CD4-positive, alpha-beta memory T cell (primary cell): Measurements from ENCODE around the gene PCGF2. TPM values are rescaled to one million over a fixed set of nuclear protein-coding genes. Genes with fewer than 3 reads are reported as not detected.
A peak's percentile ranks its signal among the peaks of the same experiment; 100 is the strongest.

Experiments used
- CTCF ChIA-PET: fragments of 350-600 bp; sonication (Branson Sonifier 250); formaldehyde crosslinking; loops from one replicate; lab custom pipeline; 2021; ENCODE audit warnings: inconsistent platforms; ENCODE audit not compliant: partially characterized antibody; lab: Charles Lee
- POLR2A ChIA-PET: fragments of 350-600 bp; sonication (Branson Sonifier 250); formaldehyde crosslinking; loops from one replicate; lab custom pipeline; 2021; ENCODE audit not compliant: partially characterized antibody; lab: Charles Lee
- DNase-seq, 5 donors: peaks; one replicate each; pipeline versions ENCODE4 v3.0.0 to v3.0.0-alpha.2; 2020 to 2022; ENCODE audit warnings: mixed read lengths in 1 of 5
- H3K27ac ChIP-seq: one replicate; pipeline ENCODE4 v1.7.0; 2013; ENCODE audit warnings: low read depth, low read length
- H3K27me3 ChIP-seq: 2 replicates; pipeline ENCODE4 v1.7.0; 2013; ENCODE audit warnings: mild to moderate bottlenecking, low read length, moderate library complexity; ENCODE audit not compliant: insufficient read depth
- H3K36me3 ChIP-seq: 2 replicates; pipeline ENCODE4 v1.7.0; 2013; ENCODE audit warnings: mild to moderate bottlenecking, low read length, moderate library complexity; ENCODE audit not compliant: insufficient read depth
- H3K4me1 ChIP-seq: 2 replicates; pipeline ENCODE4 v1.7.0; 2013; ENCODE audit warnings: mild to moderate bottlenecking, low read length, moderate library complexity; ENCODE audit not compliant: insufficient read depth
- H3K4me3 ChIP-seq, 2 donors: one replicate each; pipeline ENCODE4 v1.7.0; 2013; ENCODE audit warnings: low read length in 2 of 2, mild to moderate bottlenecking in 1 of 2
- H3K9me3 ChIP-seq, 2 donors: one replicate each; pipeline ENCODE4 v1.7.0; 2013; ENCODE audit warnings: low read length in 2 of 2, control low read depth in 1 of 2; ENCODE audit not compliant: control insufficient read depth in 1 of 2
- H3K27ac Mint-ChIP-seq, 7 donors: one replicate each; pipeline ENCODE4 v1.8.0; 2020 to 2021; ENCODE audit warnings: mixed read lengths in 7 of 7, mild to moderate bottlenecking in 6 of 7, inconsistent platforms in 3 of 7, moderate library complexity in 3 of 7
- H3K27me3 Mint-ChIP-seq, 2 donors: one replicate each; pipeline ENCODE4 v1.8.0; 2020 to 2021; ENCODE audit warnings: mixed read lengths in 2 of 2
- H3K36me3 Mint-ChIP-seq, 2 donors: one replicate each; pipeline ENCODE4 v1.8.0; 2020 to 2021; ENCODE audit warnings: mixed read lengths in 2 of 2, inconsistent platforms in 1 of 2, mild to moderate bottlenecking in 1 of 2
- H3K4me1 Mint-ChIP-seq, 4 donors: one replicate each; pipeline ENCODE4 v1.8.0; 2020 to 2021; ENCODE audit warnings: mixed read lengths in 4 of 4, mild to moderate bottlenecking in 1 of 4
- H3K4me3 Mint-ChIP-seq, 8 donors: one replicate each; pipeline ENCODE4 v1.8.0; 2020 to 2021; ENCODE audit warnings: mixed read lengths in 8 of 8, mild to moderate bottlenecking in 7 of 8, moderate library complexity in 6 of 8, inconsistent platforms in 3 of 8
- H3K9me3 Mint-ChIP-seq, 8 donors: one replicate each; pipeline ENCODE4 v1.8.0; 2020 to 2021; ENCODE audit warnings: mixed read lengths in 8 of 8, mild to moderate bottlenecking in 5 of 8, inconsistent platforms in 3 of 8, moderate library complexity in 1 of 8
- intact Hi-C: fragments of 100-400 bp; cut with micrococcal nuclease; formaldehyde crosslinking; loops from one replicate; pipeline ENCODE4 v1.15.1; 2023
- polyA plus RNA-seq, 2 donors: library from polyadenylated mRNA; unstranded; fragments of 300-500 nt; fragmentation: Illumina TruSeq; gene quantifications; one replicate each; pipeline ENCODE4 v1.2.3, GENCODE V29; 2021
- total RNA-seq, 2 experiments: library from RNA; stranded (reverse); gene quantifications; one replicate each; pipeline ENCODE4 v1.2.3, GENCODE V29; 2021

The PCGF2 gene
- total and polyA plus RNA-seq, 4 experiments from 2014 or later = not detected

DNA sequence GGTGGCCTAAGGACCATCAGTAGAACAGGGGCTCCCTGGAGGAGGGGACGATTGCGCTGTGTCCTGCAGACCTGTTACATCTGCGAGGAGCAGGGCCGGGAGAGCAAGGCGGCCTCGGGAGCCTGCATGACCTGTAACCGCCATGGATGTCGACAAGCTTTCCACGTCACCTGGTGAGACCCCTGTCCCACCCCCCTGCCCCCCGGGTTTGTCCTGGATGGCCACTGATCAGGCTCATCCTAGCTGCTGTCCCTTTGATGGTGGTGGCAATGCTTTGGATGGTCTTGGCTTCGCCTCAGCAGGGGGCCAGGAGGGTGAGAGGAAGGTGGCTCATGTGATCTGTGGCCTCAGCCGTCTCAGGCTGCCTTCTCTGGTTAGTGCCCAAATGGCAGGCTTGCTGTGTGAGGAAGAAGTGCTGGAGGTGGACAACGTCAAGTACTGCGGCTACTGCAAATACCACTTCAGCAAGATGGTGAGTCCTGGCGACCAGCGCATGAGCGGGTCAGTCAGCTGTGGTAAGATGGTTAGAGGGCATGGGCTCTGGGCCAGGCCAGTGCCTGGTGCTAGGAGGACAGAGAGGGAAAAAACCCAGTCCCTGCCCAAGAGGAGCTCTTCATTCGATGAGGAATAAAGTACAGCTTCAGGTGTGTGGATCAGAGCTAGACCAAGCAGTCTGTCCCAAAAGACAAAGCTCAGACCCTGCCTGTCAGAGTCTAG lies 38.9 kb downstream of the PCGF2 start:
- peaks cover 42% of the 10 kb centered on the region for H3K4me1 ChIP-seq
- peak overlapping the region in 5 of 7 donors; percentile 60 to 82 (median 73) for H3K27ac Mint-ChIP-seq
- no peaks in the 10 kb centered on the region for H3K27me3 Mint-ChIP-seq
- intact Hi-C loops = loop anchor here (10.0 kb wide), 1 partner anchor 496 kb away; the partner anchor contains the start of gene RPL19
- DNase-seq = no peak
- no peak overlapping the region for H3K4me3 ChIP-seq
- H3K9me3 ChIP-seq = no peaks in the 10 kb centered on the region
- peaks cover 20 to 59% (median 38%) of the 10 kb centered on the region in 4 donors for H3K4me1 Mint-ChIP-seq
- POLR2A ChIA-PET = interaction anchor here (0.6 to 14.0 kb wide), 3 partner anchors 10 to 43 kb away, joined by 3 to 588 read pairs (median 5); partner anchors contain the start of gene CISD3
- H3K4me3 Mint-ChIP-seq = no peak overlapping the region
- CTCF ChIA-PET = interaction anchor here (1.3 to 6.5 kb wide), 2 partner anchors 19 to 25 kb away, joined by 9 to 34 read pairs; no protein-coding TSS in a partner anchor
- peaks cover 32 to 78% of the 10 kb centered on the region in 2 donors for H3K36me3 Mint-ChIP-seq
- no peaks in the 10 kb centered on the region for H3K9me3 Mint-ChIP-seq
- H3K27ac ChIP-seq = no peak overlapping the region
- peaks cover 55% of the 10 kb centered on the region for H3K36me3 ChIP-seq
- H3K27me3 ChIP-seq = no peaks in the 10 kb centered on the region

DNA sequence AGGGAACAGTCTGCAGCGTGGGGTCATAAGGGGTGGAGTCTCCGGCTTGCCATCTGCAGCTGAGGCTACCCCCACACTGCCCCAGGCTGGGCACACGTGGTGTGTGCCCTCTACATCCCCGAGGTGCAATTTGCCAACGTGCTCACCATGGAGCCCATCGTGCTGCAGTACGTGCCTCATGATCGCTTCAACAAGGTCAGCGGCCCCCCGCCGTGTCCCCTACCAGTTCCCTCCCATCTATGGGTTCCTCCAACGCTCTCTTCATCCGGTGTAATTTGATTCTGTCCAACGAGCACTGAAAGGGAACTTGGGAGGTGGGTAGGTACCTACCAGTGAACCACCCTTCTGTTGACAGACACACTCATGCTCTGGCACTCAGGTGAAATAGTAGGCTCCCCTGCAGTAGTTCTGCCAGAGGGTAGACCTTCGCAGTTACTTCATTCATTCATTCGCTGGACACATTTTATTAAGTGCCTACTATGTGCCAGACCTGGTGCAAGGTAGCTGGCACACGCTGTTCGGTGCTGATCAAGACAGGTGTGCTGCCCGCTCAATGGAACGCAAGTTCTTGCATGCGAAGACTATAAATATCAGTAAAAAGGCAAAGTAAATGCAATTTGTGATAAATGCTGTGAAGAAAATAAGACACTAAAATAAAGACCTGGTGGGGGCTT lies 40.3 kb downstream of the PCGF2 start:
- CTCF ChIA-PET = interaction anchor here (1.1 to 6.5 kb wide), 4 partner anchors 20 to 33 kb away, joined by 4 to 34 read pairs (median 18); partner anchors contain the start of gene EPOP
- Histone ChIP-seq H3K4me1 (peaks cover 48% of the 10 kb centered on the region), H3K4me3 (no peak overlapping the region), H3K27ac (peak overlapping the region; percentile 76), H3K36me3 (peaks cover 40% of the 10 kb centered on the region), H3K9me3 (no peaks in the 10 kb centered on the region), H3K27me3 (no peaks in the 10 kb centered on the region)
- peaks cover 32 to 82% of the 10 kb centered on the region in 2 donors for H3K36me3 Mint-ChIP-seq
- H3K9me3 Mint-ChIP-seq = no peaks in the 10 kb centered on the region
- H3K4me1 Mint-ChIP-seq = peaks cover 21 to 68% (median 45%) of the 10 kb centered on the region in 4 donors
- POLR2A ChIA-PET = interaction anchor here (1.3 to 14.0 kb wide), 3 partner anchors 17 to 32 kb away, joined by 7 to 588 read pairs (median 37); partner anchors contain the start of genes CISD3 and EPOP
- no peaks in the 10 kb centered on the region for H3K27me3 Mint-ChIP-seq
- no peak for DNase-seq
- H3K27ac Mint-ChIP-seq = peak overlapping the region in 6 of 7 donors; percentile 83 to 96 (median 91)
- peak overlapping the region; percentile 37 to 99 (median 96) for H3K4me3 Mint-ChIP-seq
- intact Hi-C loops = loop anchor here (10.0 kb wide), 1 partner anchor 497 kb away; the partner anchor contains the start of gene RPL19

DNA sequence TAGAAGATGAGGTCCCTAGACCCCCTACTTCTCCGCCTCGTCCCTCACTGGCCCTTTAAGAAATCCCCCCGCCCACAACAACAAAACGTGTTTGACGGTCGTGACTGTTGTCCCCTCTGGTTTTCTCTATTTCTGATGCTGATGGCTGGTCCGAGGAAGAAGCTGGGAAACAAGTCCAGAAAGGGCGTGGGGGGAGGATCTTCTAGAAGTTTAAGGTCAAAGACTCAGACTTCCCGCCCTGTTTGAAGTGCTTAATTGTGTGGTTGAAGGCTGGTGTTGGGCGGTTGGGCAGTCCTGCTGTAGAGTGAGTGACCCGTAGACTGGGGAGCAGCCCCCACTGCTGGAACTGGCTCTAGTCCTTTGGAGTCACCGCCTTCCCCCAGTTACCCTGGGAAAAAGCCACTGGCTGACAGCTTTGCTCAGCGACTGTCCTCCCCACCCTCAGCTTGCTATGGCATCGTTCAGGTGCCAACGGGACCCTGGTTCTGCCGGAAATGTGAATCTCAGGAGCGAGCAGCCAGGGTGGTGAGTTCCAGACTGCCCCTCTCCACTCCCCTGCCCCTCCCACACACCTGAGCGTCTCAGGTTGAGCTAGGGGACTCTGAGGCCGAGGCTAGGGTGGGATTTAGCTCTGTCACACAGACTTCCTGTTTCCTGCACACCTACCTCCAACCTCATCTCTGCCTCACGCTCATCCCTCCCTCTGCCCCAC lies 41.5 kb downstream of the PCGF2 start:
- H3K27ac ChIP-seq = peak overlapping the region; percentile 76
- Mint-ChIP-seq H3K27ac (peak overlapping the region; percentile 88 to 96 (median 94)), H3K27me3 (no peaks in the 10 kb centered on the region), H3K9me3 (no peaks in the 10 kb centered on the region), H3K4me1 (peaks cover 22 to 77% (median 45%) of the 10 kb centered on the region in 4 donors), H3K36me3 (peaks cover 25 to 77% of the 10 kb centered on the region in 2 donors), H3K4me3 (peak overlapping the region; percentile 94 to 99 (median 96))
- CTCF ChIA-PET = interaction anchor here (1.1 to 6.5 kb wide), 5 partner anchors 21 to 32 kb away, joined by 4 to 34 read pairs (median 9); partner anchors contain the start of gene EPOP
- H3K36me3 ChIP-seq = peaks cover 29% of the 10 kb centered on the region
- H3K4me3 ChIP-seq = peak overlapping the region; percentile 66 to 89
- POLR2A ChIA-PET = interaction anchor here (0.6 to 14.0 kb wide), 10 partner anchors 9 to 147 kb away, joined by 3 to 588 read pairs (median 6); partner anchors contain the start of genes CISD3, EPOP, PIP4K2B and PSMB3
- intact Hi-C loops = loop anchor here (10.0 kb wide), 1 partner anchor 498 kb away; the partner anchor contains the start of gene RPL19
- H3K9me3 ChIP-seq = no peaks in the 10 kb centered on the region
- H3K4me1 ChIP-seq = peaks cover 49% of the 10 kb centered on the region
- H3K27me3 ChIP-seq = no peaks in the 10 kb centered on the region
- DNase-seq = peak in 4 of 5 donors; percentile 19 to 68 (median 28)

DNA sequence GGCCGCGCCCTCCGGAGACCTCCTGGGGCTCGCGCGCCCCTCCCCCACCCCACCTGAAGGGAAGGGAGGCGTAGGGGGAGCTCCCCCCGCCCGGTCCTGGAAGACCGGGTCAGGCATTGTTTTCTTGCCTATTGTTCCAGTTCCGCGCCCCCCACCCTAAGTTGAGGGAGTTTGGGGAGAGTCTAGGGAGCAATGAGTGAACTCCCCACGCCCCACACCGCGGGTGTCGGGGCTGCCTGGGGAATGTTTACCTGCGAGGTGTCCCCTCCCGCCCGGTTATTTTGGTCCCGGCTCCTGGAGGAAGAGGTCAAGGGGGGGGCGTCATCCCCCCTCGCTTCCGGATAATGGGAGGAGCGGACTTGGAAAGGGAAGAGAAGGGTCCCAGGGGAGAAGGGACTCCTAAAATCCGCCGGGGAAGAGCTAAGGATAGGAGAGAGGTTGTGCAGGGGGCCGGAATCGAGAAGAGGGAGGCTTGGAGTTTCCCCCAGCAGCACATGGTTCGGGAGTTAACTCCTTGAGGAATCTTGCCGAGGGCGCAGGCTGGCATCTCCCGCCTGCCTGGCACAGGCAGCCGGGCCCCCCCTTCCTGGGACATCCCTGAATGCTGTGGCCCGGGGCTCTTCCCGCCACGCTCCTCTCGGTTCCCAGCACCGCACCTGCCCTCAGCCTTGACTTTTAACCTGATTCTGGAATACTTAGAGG lies 42.2 kb downstream of the PCGF2 start:
- Mint-ChIP-seq H3K4me1 (peaks cover 28 to 81% (median 50%) of the 10 kb centered on the region in 4 donors), H3K9me3 (no peaks in the 10 kb centered on the region), H3K27me3 (no peaks in the 10 kb centered on the region), H3K27ac (peak overlapping the region; percentile 88 to 96 (median 94)), H3K4me3 (peak overlapping the region; percentile 94 to 99 (median 96)), H3K36me3 (peaks cover 18 to 74% of the 10 kb centered on the region in 2 donors)
- Histone ChIP-seq H3K27me3 (no peaks in the 10 kb centered on the region), H3K36me3 (peaks cover 22% of the 10 kb centered on the region), H3K27ac (peak overlapping the region; percentile 76), H3K4me1 (peaks cover 54% of the 10 kb centered on the region), H3K4me3 (peak overlapping the region; percentile 66 to 89), H3K9me3 (no peaks in the 10 kb centered on the region)
- intact Hi-C loops = loop anchor here (1.0 to 10.0 kb wide), 2 partner anchors 24 to 499 kb away; partner anchors contain the start of genes CISD3 and RPL19
- ChIA-PET POLR2A (interaction anchor here (0.7 to 14.0 kb wide), 10 partner anchors 9 to 164 kb away, joined by 3 to 588 read pairs (median 21); partner anchors contain the start of genes CISD3, EPOP, LASP1 and PIP4K2B), CTCF (interaction anchor here (1.8 to 6.5 kb wide), 3 partner anchors 22 to 29 kb away, joined by 9 to 34 read pairs (median 29); no protein-coding TSS in a partner anchor)
- peak in 3 of 5 donors; percentile 15 to 52 (median 31) for DNase-seq

DNA sequence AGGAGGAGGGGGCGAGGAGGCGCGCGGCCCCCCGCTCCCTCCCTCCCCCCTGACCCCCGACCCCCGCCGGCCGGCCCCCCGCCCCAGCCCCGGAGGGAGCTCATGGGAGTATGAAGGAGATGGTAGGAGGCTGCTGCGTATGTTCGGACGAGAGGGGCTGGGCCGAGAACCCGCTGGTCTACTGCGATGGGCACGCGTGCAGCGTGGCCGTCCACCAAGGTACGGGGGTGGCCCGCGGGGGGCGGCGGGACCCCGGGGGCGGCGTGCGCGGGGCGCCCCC lies 42.7 kb downstream of the PCGF2 start:
- intact Hi-C loops = loop anchor here (1.0 to 10.0 kb wide), 2 partner anchors 25 to 499 kb away; partner anchors contain the start of genes CISD3 and RPL19
- Histone ChIP-seq H3K27ac (peak overlapping the region; percentile 94), H3K4me3 (peak overlapping the region in 1 of 2 donors; percentile 66), H3K9me3 (no peaks in the 10 kb centered on the region), H3K36me3 (peaks cover 17% of the 10 kb centered on the region), H3K4me1 (peaks cover 54% of the 10 kb centered on the region), H3K27me3 (no peaks in the 10 kb centered on the region)
- ChIA-PET POLR2A (interaction anchor here (0.9 to 14.0 kb wide), 15 partner anchors 8 to 448 kb away, joined by 3 to 588 read pairs (median 6); partner anchors contain the start of genes CISD3, EPOP, LASP1 and PSMB3), CTCF (interaction anchor here (1.1 to 6.5 kb wide), 3 partner anchors 22 to 30 kb away, joined by 4 to 34 read pairs (median 29); no protein-coding TSS in a partner anchor)
- H3K27ac Mint-ChIP-seq = peak overlapping the region in 2 of 7 donors; percentile 56 to 96
- H3K4me1 Mint-ChIP-seq = peaks cover 28 to 81% (median 49%) of the 10 kb centered on the region in 4 donors
- DNase-seq = no peak
- H3K27me3 Mint-ChIP-seq = no peaks in the 10 kb centered on the region
- H3K4me3 Mint-ChIP-seq = peak overlapping the region; percentile 61 to 99 (median 84)
- no peaks in the 10 kb centered on the region for H3K9me3 Mint-ChIP-seq
- H3K36me3 Mint-ChIP-seq = peaks cover 17 to 69% of the 10 kb centered on the region in 2 donors
